SK-N-SH (cell line): ENCODE data around the gene PTPRF. TPM values are rescaled to one million over a fixed set of nuclear protein-coding genes. Genes with fewer than 3 reads are reported as not detected.

ENCODE experiments used
- CTCF ChIA-PET: fragments of 300-600, 350-600 bp; formaldehyde crosslinking; extraction: SDS; loops from one replicate; lab custom pipeline; 2021; lab: Yijun Ruan, JAX
- POLR2A ChIA-PET: fragments of 350-600 bp; sonication (Branson Sonifier 250); formaldehyde crosslinking; extraction: SDS; loops from one replicate; lab custom pipeline; 2020; ENCODE audit warnings: antibody characterized with exemption, inconsistent platforms; lab: Yijun Ruan, JAX
- DNase-seq: peaks from one replicate; pipeline ENCODE4 v3.0.0; 2012
- H2AFZ ChIP-seq: fragments of 200-600 bp; sonication (generic); 2 replicates; pipeline ENCODE4 v1.8.1; 2016; ENCODE audit warnings: antibody characterized with exemption, mild to moderate bottlenecking, low read depth
- H3F3A ChIP-seq: fragments of 200-600 bp; sonication (generic); replicated peaks from 2 replicates; pipeline ENCODE3; 2016; ENCODE audit warnings: antibody characterized with exemption, mild to moderate bottlenecking; ENCODE audit not compliant: insufficient read depth
- H3K27ac ChIP-seq, 2 experiments: fragments of 200-500 bp in 1 of 2; fragments of 200-600 bp in 1 of 2; sonication (Bioruptor generic) in 1 of 2; sonication (generic), shearing (Covaris generic) in 1 of 2; 2 replicates each; pipeline versions ENCODE4 v1.5.1 to v1.6.1; 2014 to 2016; ENCODE audit warnings: low read depth in 2 of 2, inconsistent platforms in 1 of 2, low read length in 1 of 2, mild to moderate bottlenecking in 1 of 2, mixed read lengths in 1 of 2
- H3K27me3 ChIP-seq: fragments of 200-600 bp; sonication (generic), shearing (Covaris generic); 2 replicates; pipeline ENCODE4 v1.6.1; 2016; ENCODE audit warnings: mixed run types; ENCODE audit not compliant: insufficient read depth
- H3K36me3 ChIP-seq, 2 experiments: fragments of 200-500 bp in 1 of 2; fragments of 200-600 bp in 1 of 2; sonication (Bioruptor generic) in 1 of 2; sonication (generic) in 1 of 2; replicated peaks in 1 of 2; 2 replicates each; pipeline versions ENCODE3 to v1.5.1; 2014 to 2016; ENCODE audit warnings: low read length in 1 of 2, mild to moderate bottlenecking in 1 of 2; ENCODE audit not compliant: insufficient read depth in 2 of 2, control insufficient read depth in 1 of 2
- H3K4me1 ChIP-seq, 2 experiments: fragments of 200-500 bp in 1 of 2; fragments of 200-600 bp in 1 of 2; sonication (Bioruptor generic) in 1 of 2; sonication (generic), shearing (Covaris generic) in 1 of 2; 2 replicates each; pipeline versions ENCODE4 v1.5.1 to v1.6.1; 2014 to 2016; ENCODE audit warnings: low read depth in 1 of 2, low read length in 1 of 2, mixed run types in 1 of 2; ENCODE audit not compliant: insufficient read depth in 2 of 2, control insufficient read depth in 1 of 2
- H3K4me2 ChIP-seq: fragments of 200-600 bp; sonication (generic), shearing (Covaris generic); 2 replicates; pipeline ENCODE4 v1.6.1; 2017; ENCODE audit warnings: mixed run types
- H3K4me3 ChIP-seq, 2 experiments: fragments of 200-500 bp in 1 of 2; fragments of 200-600 bp in 1 of 2; sonication (Bioruptor generic) in 1 of 2; sonication (generic), shearing (Covaris generic) in 1 of 2; 2 replicates each; pipeline versions ENCODE4 v1.5.1 to v1.8.1; 2014 to 2016; ENCODE audit warnings: low read depth in 2 of 2, inconsistent platforms in 1 of 2, low read length in 1 of 2, mild to moderate bottlenecking in 1 of 2, mixed read lengths in 1 of 2, moderate library complexity in 1 of 2
- H3K79me2 ChIP-seq: fragments of 200-600 bp; sonication (generic); 2 replicates; pipeline ENCODE4 v1.8.1; 2017; ENCODE audit warnings: mild to moderate bottlenecking; ENCODE audit not compliant: insufficient read depth
- H3K9ac ChIP-seq: fragments of 200-600 bp; sonication (generic); 2 replicates; pipeline ENCODE4 v1.6.1; 2017; ENCODE audit warnings: mixed run types
- H3K9me2 ChIP-seq: fragments of 200-600 bp; sonication (generic); 2 replicates; pipeline ENCODE4 v1.6.1; 2017; ENCODE audit warnings: mixed run types
- H3K9me3 ChIP-seq: fragments of 200-600 bp; sonication (generic); 2 replicates; pipeline ENCODE4 v1.6.1; 2017; ENCODE audit warnings: mixed run types, mild to moderate bottlenecking, moderate library complexity
- H4K20me1 ChIP-seq: fragments of 200-600 bp; sonication (generic); 2 replicates; pipeline ENCODE4 v1.6.1; 2017; ENCODE audit warnings: mild to moderate bottlenecking, mixed run types; ENCODE audit not compliant: insufficient read depth
- ELF1 ChIP-seq: IDR thresholded peaks from 2 replicates; pipeline ENCODE4 v1.4.0; 2012
- EP300 ChIP-seq, 2 experiments: IDR thresholded peaks; 2 replicates each; pipeline versions ENCODE4 v1.4.0 to v1.6.1; 2012; ENCODE audit warnings: borderline replicate concordance in 1 of 2, low read depth in 1 of 2, low read length in 1 of 2
- FOSL2 ChIP-seq: IDR thresholded peaks from 2 replicates; pipeline ENCODE4 v1.4.0; 2012; ENCODE audit warnings: low read depth, mild to moderate bottlenecking, moderate library complexity, borderline replicate concordance
- FOXJ3 ChIP-seq: sonication (generic); formaldehyde crosslinking; IDR thresholded peaks from 2 replicates; pipeline ENCODE4 v1.5.1; 2020; ENCODE audit warnings: mild to moderate bottlenecking, missing genetic modification reagents
- GABPA ChIP-seq: IDR thresholded peaks from 2 replicates; pipeline ENCODE4 v1.4.0; 2012; ENCODE audit warnings: low read depth, mild to moderate bottlenecking
- GATA2 ChIP-seq: sonication (generic); formaldehyde crosslinking; IDR thresholded peaks from 2 replicates; pipeline ENCODE4 v1.5.0; 2020; ENCODE audit warnings: mild to moderate bottlenecking, missing genetic modification reagents
- MXI1 ChIP-seq: IDR thresholded peaks from 2 replicates; pipeline ENCODE4 v1.6.1; 2012; ENCODE audit warnings: mild to moderate bottlenecking, low read depth, low read length, improper control_type of control experiment
- NFIC ChIP-seq: IDR thresholded peaks from 2 replicates; pipeline ENCODE4 v1.4.0; 2012; ENCODE audit warnings: borderline replicate concordance
- RCOR1 ChIP-seq: fragments of 150-350 bp; IDR thresholded peaks from 2 replicates; pipeline ENCODE4 v1.6.1; 2017; ENCODE audit warnings: antibody characterized with exemption, low read length
- RFX5 ChIP-seq: IDR thresholded peaks from 2 replicates; pipeline ENCODE4 v1.6.1; 2012; ENCODE audit warnings: mild to moderate bottlenecking, improper control_type of control experiment, low read length
- SIN3A ChIP-seq: IDR thresholded peaks from 2 replicates; pipeline ENCODE4 v1.6.1; 2012; ENCODE audit warnings: low read depth, mild to moderate bottlenecking, low read length, moderate library complexity, borderline replicate concordance
- SMC3 ChIP-seq: IDR thresholded peaks from 2 replicates; pipeline ENCODE4 v1.6.1; 2012; ENCODE audit warnings: low read depth, low read length, improper control_type of control experiment
- YY1 ChIP-seq: IDR thresholded peaks from 2 replicates; pipeline ENCODE4 v1.4.0; 2012; ENCODE audit warnings: low read depth, mild to moderate bottlenecking
- WGBS: methylation state at CpG from one replicate; pipeline ENCODE4 v1.1.6; 2017; ENCODE audit warnings: low lambda C conversion rate; 5-methylcytosine and 5-hydroxymethylcytosine counted together
- polyA plus RNA-seq, 3 experiments: library from polyadenylated mRNA; depleted of rRNA; stranded (reverse); fragments of >200 nt; gene quantifications; 2 replicates each; pipeline ENCODE4 v1.2.3, GENCODE V29; 2012
- TF ChIP-seq, protein P1 (sequence below): fragments of 200-600 bp; sonication (generic); IDR thresholded peaks from 2 replicates; pipeline ENCODE4 v1.6.1; 2017; ENCODE audit warnings: antibody characterized with exemption, mild to moderate bottlenecking, moderate library complexity
- TF ChIP-seq, protein P2 (sequence below): fragments of 150-350 bp; IDR thresholded peaks from 2 replicates; pipeline ENCODE4 v1.6.1; 2016; ENCODE audit warnings: mild to moderate bottlenecking, low read depth, low read length
- TF ChIP-seq, protein P3 (sequence below): IDR thresholded peaks from 2 replicates; pipeline ENCODE4; 2012
- TF ChIP-seq, protein P4 (sequence below): IDR thresholded peaks from 2 replicates; pipeline ENCODE4 v1.6.1; 2012; ENCODE audit warnings: mild to moderate bottlenecking, low read depth, low read length, moderate library complexity
- TF ChIP-seq, protein P5 (sequence below): IDR thresholded peaks from 2 replicates; pipeline ENCODE4 v1.4.0; 2012; ENCODE audit warnings: low read depth, borderline replicate concordance
- TF ChIP-seq, protein P6 (sequence below): IDR thresholded peaks from 2 replicates; pipeline ENCODE4 v1.4.0; 2012; ENCODE audit warnings: low read depth, borderline replicate concordance

PTPRF gene
- polyA plus RNA-seq, 1 of the 3 experiments (the other 2 are of a cell fraction): 72.7 TPM

DNA sequence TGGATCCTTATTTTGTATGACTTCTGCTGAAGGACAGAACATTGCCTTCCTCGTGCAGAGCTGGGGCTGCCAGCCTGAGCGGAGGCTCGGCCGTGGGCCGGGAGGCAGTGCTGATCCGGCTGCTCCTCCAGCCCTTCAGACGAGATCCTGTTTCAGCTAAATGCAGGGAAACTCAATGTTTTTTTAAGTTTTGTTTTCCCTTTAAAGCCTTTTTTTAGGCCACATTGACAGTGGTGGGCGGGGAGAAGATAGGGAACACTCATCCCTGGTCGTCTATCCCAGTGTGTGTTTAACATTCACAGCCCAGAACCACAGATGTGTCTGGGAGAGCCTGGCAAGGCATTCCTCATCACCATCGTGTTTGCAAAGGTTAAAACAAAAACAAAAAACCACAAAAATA lies 91.8 kb downstream of the PTPRF start (continued):
- TF ChIP-seq, protein P1, sequence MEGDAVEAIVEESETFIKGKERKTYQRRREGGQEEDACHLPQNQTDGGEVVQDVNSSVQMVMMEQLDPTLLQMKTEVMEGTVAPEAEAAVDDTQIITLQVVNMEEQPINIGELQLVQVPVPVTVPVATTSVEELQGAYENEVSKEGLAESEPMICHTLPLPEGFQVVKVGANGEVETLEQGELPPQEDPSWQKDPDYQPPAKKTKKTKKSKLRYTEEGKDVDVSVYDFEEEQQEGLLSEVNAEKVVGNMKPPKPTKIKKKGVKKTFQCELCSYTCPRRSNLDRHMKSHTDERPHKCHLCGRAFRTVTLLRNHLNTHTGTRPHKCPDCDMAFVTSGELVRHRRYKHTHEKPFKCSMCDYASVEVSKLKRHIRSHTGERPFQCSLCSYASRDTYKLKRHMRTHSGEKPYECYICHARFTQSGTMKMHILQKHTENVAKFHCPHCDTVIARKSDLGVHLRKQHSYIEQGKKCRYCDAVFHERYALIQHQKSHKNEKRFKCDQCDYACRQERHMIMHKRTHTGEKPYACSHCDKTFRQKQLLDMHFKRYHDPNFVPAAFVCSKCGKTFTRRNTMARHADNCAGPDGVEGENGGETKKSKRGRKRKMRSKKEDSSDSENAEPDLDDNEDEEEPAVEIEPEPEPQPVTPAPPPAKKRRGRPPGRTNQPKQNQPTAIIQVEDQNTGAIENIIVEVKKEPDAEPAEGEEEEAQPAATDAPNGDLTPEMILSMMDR: no peak
- TF ChIP-seq, protein P2, sequence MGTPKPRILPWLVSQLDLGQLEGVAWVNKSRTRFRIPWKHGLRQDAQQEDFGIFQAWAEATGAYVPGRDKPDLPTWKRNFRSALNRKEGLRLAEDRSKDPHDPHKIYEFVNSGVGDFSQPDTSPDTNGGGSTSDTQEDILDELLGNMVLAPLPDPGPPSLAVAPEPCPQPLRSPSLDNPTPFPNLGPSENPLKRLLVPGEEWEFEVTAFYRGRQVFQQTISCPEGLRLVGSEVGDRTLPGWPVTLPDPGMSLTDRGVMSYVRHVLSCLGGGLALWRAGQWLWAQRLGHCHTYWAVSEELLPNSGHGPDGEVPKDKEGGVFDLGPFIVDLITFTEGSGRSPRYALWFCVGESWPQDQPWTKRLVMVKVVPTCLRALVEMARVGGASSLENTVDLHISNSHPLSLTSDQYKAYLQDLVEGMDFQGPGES: no peak
- no peak for TF ChIP-seq YY1

DNA sequence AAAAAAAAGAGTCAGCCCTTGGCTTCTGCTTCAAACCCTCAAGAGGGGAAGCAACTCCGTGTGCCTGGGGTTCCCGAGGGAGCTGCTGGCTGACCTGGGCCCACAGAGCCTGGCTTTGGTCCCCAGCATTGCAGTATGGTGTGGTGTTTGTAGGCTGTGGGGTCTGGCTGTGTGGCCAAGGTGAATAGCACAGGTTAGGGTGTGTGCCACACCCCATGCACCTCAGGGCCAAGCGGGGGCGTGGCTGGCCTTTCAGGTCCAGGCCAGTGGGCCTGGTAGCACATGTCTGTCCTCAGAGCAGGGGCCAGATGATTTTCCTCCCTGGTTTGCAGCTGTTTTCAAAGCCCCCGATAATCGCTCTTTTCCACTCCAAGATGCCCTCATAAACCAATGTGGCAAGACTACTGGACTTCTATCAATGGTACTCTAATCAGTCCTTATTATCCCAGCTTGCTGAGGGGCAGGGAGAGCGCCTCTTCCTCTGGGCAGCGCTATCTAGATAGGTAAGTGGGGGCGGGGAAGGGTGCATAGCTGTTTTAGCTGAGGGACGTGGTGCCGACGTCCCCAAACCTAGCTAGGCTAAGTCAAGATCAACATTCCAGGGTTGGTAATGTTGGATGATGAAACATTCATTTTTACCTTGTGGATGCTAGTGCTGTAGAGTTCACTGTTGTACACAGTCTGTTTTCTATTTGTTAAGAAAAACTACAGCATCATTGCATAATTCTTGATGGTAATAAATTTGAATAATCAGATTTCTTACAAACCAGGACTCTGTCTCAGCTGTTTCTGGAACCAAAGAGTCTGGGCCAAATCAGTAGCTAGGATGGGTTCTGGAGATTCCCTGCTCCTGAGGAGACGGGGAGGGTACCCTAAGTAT lies 92.5 kb downstream of the PTPRF start:
- H3K79me2 ChIP-seq: no peaks in the 10 kb centered on the region
- no peak overlapping the region for H3K9ac ChIP-seq
- TF ChIP-seq GATA2 (CRISPR knock-in tag): no peak
- TF ChIP-seq, protein P3, sequence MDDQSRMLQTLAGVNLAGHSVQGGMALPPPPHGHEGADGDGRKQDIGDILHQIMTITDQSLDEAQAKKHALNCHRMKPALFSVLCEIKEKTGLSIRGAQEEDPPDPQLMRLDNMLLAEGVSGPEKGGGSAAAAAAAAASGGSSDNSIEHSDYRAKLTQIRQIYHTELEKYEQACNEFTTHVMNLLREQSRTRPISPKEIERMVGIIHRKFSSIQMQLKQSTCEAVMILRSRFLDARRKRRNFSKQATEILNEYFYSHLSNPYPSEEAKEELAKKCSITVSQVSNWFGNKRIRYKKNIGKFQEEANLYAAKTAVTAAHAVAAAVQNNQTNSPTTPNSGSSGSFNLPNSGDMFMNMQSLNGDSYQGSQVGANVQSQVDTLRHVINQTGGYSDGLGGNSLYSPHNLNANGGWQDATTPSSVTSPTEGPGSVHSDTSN: no peak
- TF ChIP-seq SIN3A: no peak
- TF ChIP-seq, protein P4, sequence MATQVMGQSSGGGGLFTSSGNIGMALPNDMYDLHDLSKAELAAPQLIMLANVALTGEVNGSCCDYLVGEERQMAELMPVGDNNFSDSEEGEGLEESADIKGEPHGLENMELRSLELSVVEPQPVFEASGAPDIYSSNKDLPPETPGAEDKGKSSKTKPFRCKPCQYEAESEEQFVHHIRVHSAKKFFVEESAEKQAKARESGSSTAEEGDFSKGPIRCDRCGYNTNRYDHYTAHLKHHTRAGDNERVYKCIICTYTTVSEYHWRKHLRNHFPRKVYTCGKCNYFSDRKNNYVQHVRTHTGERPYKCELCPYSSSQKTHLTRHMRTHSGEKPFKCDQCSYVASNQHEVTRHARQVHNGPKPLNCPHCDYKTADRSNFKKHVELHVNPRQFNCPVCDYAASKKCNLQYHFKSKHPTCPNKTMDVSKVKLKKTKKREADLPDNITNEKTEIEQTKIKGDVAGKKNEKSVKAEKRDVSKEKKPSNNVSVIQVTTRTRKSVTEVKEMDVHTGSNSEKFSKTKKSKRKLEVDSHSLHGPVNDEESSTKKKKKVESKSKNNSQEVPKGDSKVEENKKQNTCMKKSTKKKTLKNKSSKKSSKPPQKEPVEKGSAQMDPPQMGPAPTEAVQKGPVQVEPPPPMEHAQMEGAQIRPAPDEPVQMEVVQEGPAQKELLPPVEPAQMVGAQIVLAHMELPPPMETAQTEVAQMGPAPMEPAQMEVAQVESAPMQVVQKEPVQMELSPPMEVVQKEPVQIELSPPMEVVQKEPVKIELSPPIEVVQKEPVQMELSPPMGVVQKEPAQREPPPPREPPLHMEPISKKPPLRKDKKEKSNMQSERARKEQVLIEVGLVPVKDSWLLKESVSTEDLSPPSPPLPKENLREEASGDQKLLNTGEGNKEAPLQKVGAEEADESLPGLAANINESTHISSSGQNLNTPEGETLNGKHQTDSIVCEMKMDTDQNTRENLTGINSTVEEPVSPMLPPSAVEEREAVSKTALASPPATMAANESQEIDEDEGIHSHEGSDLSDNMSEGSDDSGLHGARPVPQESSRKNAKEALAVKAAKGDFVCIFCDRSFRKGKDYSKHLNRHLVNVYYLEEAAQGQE: no peak
- TF ChIP-seq FOXJ3 (CRISPR knock-in tag): no peak
- no peak for TF ChIP-seq SMC3
- no peak for TF ChIP-seq EP300 (IDR thresholded peaks at IDR 0.05; ENCODE audit: borderline replicate concordance in 1 of 2, low read depth in 1 of 2, low read length in 1 of 2)
- TF ChIP-seq, protein P5, sequence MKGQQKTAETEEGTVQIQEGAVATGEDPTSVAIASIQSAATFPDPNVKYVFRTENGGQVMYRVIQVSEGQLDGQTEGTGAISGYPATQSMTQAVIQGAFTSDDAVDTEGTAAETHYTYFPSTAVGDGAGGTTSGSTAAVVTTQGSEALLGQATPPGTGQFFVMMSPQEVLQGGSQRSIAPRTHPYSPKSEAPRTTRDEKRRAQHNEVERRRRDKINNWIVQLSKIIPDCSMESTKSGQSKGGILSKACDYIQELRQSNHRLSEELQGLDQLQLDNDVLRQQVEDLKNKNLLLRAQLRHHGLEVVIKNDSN: no peak
- no peak for TF ChIP-seq ELF1
- TF ChIP-seq RCOR1: no peak
- TF ChIP-seq GABPA: no peak
- TF ChIP-seq, protein P6, sequence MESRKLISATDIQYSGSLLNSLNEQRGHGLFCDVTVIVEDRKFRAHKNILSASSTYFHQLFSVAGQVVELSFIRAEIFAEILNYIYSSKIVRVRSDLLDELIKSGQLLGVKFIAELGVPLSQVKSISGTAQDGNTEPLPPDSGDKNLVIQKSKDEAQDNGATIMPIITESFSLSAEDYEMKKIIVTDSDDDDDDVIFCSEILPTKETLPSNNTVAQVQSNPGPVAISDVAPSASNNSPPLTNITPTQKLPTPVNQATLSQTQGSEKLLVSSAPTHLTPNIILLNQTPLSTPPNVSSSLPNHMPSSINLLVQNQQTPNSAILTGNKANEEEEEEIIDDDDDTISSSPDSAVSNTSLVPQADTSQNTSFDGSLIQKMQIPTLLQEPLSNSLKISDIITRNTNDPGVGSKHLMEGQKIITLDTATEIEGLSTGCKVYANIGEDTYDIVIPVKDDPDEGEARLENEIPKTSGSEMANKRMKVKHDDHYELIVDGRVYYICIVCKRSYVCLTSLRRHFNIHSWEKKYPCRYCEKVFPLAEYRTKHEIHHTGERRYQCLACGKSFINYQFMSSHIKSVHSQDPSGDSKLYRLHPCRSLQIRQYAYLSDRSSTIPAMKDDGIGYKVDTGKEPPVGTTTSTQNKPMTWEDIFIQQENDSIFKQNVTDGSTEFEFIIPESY: no peak
- no peak for TF ChIP-seq NFIC
- TF ChIP-seq MXI1: no peak
- TF ChIP-seq FOSL2: no peak
- TF ChIP-seq RFX5: no peak
- TF ChIP-seq YY1: no peak
- no peak overlapping the region for H3K27ac ChIP-seq
- WGBS: 97% methylated on average over 12 of the region's 13 CpGs
- no peaks in the 10 kb centered on the region for H3K9me2 ChIP-seq
- no peaks in the 10 kb centered on the region for H3K9me3 ChIP-seq
- H3K4me2 ChIP-seq: no peak overlapping the region
- H3K4me3 ChIP-seq: no peak overlapping the region
- no peak for DNase-seq
- POLR2A ChIA-PET: no interaction called here
- CTCF ChIA-PET: interaction anchor here (1.3 kb wide), 1 partner anchor 93 kb away, joined by 3 read pairs; no protein-coding TSS in a partner anchor
- H3K36me3 ChIP-seq: peaks cover under 1 to 28% of the 10 kb centered on the region in 2 experiments
- H3K27me3 ChIP-seq: no peaks in the 10 kb centered on the region
- no peaks in the 10 kb centered on the region for H3F3A ChIP-seq
- H4K20me1 ChIP-seq: no peaks in the 10 kb centered on the region
- no peak overlapping the region for H2AFZ ChIP-seq
- H3K4me1 ChIP-seq: peaks cover 0 to 6% of the 10 kb centered on the region in 2 experiments; a peak in 1 of 4 replicates
